HG03139 (cell line): ENCODE results near the gene CNTFR.
A peak's percentile ranks its signal among the peaks of the same experiment; 100 is the strongest.

Experiments used
- ATAC-seq: cut with Tn5 transposase; IDR thresholded peaks from one replicate; pipeline ENCODE4 v1.9.1; 2021; ENCODE audit not compliant: unreplicated experiment

The CNTFR gene

GRCh38 chr9:34620061-34620994 lies 30.8 kb upstream of the CNTFR start, which contains the start of gene DCTN3:
Gene DCTN3 (minus strand): TSS chr9:34620495. CDS start chr9:34620464, 31 bp downstream.
- peak; percentile 97 for ATAC-seq

- ATAC-seq = no peak
Observed at GRCh38 chr9:34615132-34615531, 25.6 kb upstream of the CNTFR start.

GRCh38 chr9:34612788-34613390 lies 23.4 kb upstream of the CNTFR start:
- no peak for ATAC-seq

- ATAC-seq = peak; percentile 72
Observed at GRCh38 chr9:34611811-34612787, 22.6 kb upstream of the CNTFR start, which contains the start of gene RPP25L. Gene RPP25L (minus strand): TSS chr9:34612097. CDS start chr9:34611296, 801 bp downstream.

GRCh38 chr9:34611251-34611810 lies 21.8 kb upstream of the CNTFR start:
- no peak for ATAC-seq

GRCh38 chr9:34610434-34611206 lies 21.1 kb upstream of the CNTFR start:
- no peak for ATAC-seq

GRCh38 chr9:34607331-34607730 lies 17.8 kb upstream of the CNTFR start:
- no peak for ATAC-seq

GRCh38 chr9:34606905-34607304 lies 17.4 kb upstream of the CNTFR start:
- ATAC-seq = no peak

GRCh38 chr9:34606190-34606589 lies 16.7 kb upstream of the CNTFR start:
- ATAC-seq = no peak

GRCh38 chr9:34603610-34604231 lies 14.2 kb upstream of the CNTFR start:
- ATAC-seq = no peak

GRCh38 chr9:34601937-34602573 lies 12.5 kb upstream of the CNTFR start:
- no peak for ATAC-seq

GRCh38 chr9:34600908-34601307 lies 11.4 kb upstream of the CNTFR start:
- ATAC-seq = no peak

- ATAC-seq = no peak
Observed at GRCh38 chr9:34599546-34599945, 10.0 kb upstream of the CNTFR start.

- ATAC-seq = no peak
Observed at GRCh38 chr9:34594177-34594576, 4.7 kb upstream of the CNTFR start.

- no peak for ATAC-seq
Observed at GRCh38 chr9:34592895-34593601, 3.5 kb upstream of the CNTFR start.

GRCh38 chr9:34591917-34592866 lies 2.7 kb upstream of the CNTFR start:
- no peak for ATAC-seq

GRCh38 chr9:34591248-34591916 lies 1.9 kb upstream of the CNTFR start:
- ATAC-seq = no peak
